ENCODE results near the gene ANKS1A.

DNA sequence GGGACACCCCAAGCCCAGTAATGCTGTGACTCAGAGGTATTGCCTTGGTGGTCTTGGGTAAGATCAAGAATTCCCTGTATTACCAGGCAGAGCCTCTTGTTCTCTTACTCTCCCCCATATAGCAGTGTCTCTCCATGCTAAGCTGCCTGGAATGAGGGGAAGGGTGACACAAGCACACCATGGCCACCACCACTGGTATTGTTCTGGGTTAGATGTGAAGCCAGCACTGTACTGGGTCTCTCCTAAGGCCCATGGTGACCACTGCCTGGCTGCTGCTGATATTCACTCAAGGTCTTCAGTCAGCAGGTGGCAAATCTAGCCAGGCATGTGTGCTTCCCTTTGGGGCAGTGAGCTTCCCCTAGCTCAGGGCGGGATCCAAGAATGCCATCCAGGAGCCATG is 37.7 kb upstream of the ANKS1A start:
- TF ChIP-seq, protein P1, sequence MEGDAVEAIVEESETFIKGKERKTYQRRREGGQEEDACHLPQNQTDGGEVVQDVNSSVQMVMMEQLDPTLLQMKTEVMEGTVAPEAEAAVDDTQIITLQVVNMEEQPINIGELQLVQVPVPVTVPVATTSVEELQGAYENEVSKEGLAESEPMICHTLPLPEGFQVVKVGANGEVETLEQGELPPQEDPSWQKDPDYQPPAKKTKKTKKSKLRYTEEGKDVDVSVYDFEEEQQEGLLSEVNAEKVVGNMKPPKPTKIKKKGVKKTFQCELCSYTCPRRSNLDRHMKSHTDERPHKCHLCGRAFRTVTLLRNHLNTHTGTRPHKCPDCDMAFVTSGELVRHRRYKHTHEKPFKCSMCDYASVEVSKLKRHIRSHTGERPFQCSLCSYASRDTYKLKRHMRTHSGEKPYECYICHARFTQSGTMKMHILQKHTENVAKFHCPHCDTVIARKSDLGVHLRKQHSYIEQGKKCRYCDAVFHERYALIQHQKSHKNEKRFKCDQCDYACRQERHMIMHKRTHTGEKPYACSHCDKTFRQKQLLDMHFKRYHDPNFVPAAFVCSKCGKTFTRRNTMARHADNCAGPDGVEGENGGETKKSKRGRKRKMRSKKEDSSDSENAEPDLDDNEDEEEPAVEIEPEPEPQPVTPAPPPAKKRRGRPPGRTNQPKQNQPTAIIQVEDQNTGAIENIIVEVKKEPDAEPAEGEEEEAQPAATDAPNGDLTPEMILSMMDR (IDR thresholded peaks at IDR 0.05), result no peak
- no peak for TF ChIP-seq POLR2A (IDR thresholded peaks at IDR 0.05)
- no peak for TF ChIP-seq POLR2AphosphoS5 (IDR thresholded peaks at IDR 0.05)
